ENCODE data around the gene ZSCAN20.

The ZSCAN20 gene

GRCh38 chr1:33516891-33517567 is 44.6 kb downstream of the ZSCAN20 start:
- no peaks in the 10 kb centered on the region for H3K9me3 ChIP-seq (ENCODE audit: control insufficient read depth, insufficient read depth, low read length)
- peaks cover 9% of the 10 kb centered on the region; the same call in 1 of the 2 replicates for H3K4me1 ChIP-seq (ENCODE audit: insufficient read depth, low read length)
- H3K36me3 ChIP-seq (ENCODE audit: insufficient read depth, low read length): no peaks in the 10 kb centered on the region
- no peak overlapping the region for H3K9ac ChIP-seq (ENCODE audit: low read depth, low read length)

GRCh38 chr1:33517596-33518250 is 45.3 kb downstream of the ZSCAN20 start:
- Histone ChIP-seq H3K9ac (ENCODE audit: low read depth, low read length) (no peak overlapping the region), H3K4me1 (ENCODE audit: insufficient read depth, low read length) (peaks cover 9% of the 10 kb centered on the region; the same call in 1 of the 2 replicates), H3K9me3 (ENCODE audit: control insufficient read depth, insufficient read depth, low read length) (no peaks in the 10 kb centered on the region)

DNA sequence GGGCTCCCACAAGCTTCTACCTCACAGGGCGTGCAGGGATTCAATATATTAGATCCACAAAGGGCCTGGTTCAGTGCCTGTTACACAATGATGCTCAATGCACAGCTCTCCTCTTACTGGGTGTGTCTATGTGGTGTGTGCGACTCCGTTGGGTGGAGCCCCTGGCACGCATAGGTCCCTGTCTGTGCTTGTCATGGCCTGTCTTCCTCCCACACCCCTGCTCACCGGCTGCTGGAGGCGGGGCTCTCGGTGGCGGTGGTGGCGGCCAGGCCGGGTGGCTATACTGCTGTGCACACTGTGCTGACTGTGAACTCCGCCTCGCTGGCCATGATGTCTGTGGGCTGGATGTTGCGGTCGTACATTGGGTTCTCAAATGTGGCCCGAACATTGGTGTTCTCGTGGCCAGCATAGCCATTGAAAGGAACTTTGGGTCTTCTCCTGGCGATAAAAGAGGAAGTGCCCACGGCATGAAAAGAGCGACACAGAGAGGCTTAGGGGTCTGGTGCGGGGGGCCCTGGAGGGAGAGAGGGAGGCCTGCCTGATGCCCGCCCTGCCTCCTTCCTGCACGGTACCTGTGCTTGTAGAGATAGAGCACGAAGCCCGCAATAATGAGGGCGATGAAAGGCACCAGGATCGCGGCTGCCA is 46.9 kb downstream of the ZSCAN20 start:
- peaks cover 9% of the 10 kb centered on the region; the same call in 1 of the 2 replicates for H3K4me1 ChIP-seq (ENCODE audit: insufficient read depth, low read length)
- H3K9ac ChIP-seq (ENCODE audit: low read depth, low read length): no peak overlapping the region
- no peaks in the 10 kb centered on the region for H3K36me3 ChIP-seq (ENCODE audit: insufficient read depth, low read length)
- H3K9me3 ChIP-seq (ENCODE audit: control insufficient read depth, insufficient read depth, low read length): no peaks in the 10 kb centered on the region

More at GRCh38 chr1:33517596-33518250, 45.3 kb downstream of the ZSCAN20 start:
- H3K36me3 ChIP-seq (ENCODE audit: insufficient read depth, low read length): no peaks in the 10 kb centered on the region

DNA sequence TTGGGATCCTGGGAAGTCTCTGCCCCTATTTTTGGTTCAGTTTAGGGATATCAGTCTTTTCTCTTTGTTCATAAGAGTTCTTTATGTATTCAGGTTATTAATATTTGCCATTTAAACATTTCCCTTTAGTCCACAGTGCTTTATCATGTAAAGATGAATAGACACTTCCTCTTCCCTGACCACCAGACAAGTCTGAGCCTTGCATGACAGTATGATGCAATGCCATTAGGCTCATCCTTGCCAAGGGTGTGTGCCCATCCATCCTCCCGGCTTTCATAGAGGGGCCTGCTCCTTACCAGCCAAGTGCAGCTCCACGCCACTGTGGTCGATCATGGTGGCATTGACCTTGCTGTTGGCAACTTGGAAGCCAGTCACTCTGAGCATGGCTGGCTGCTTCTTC is 52.1 kb downstream of the ZSCAN20 start:
- Histone ChIP-seq H3K36me3 (ENCODE audit: insufficient read depth, low read length) (no peaks in the 10 kb centered on the region; the same call in 1 of the 2 replicates), H3K9ac (ENCODE audit: low read depth, low read length) (no peak overlapping the region), H3K4me1 (ENCODE audit: insufficient read depth, low read length) (no peaks in the 10 kb centered on the region), H3K9me3 (ENCODE audit: control insufficient read depth, insufficient read depth, low read length) (no peaks in the 10 kb centered on the region)

- no peak overlapping the region for H3K9ac ChIP-seq (ENCODE audit: low read depth, low read length)
- H3K9me3 ChIP-seq (ENCODE audit: control insufficient read depth, insufficient read depth, low read length): no peaks in the 10 kb centered on the region
- no peaks in the 10 kb centered on the region for H3K4me1 ChIP-seq (ENCODE audit: insufficient read depth, low read length)
- no peaks in the 10 kb centered on the region; the same call in 1 of the 2 replicates for H3K36me3 ChIP-seq (ENCODE audit: insufficient read depth, low read length)
Observed at GRCh38 chr1:33527934-33528333, 55.5 kb downstream of the ZSCAN20 start.

- no peaks in the 10 kb centered on the region; the same call in 1 of the 2 replicates for H3K36me3 ChIP-seq (ENCODE audit: insufficient read depth, low read length)
- H3K9me3 ChIP-seq (ENCODE audit: control insufficient read depth, insufficient read depth, low read length): no peaks in the 10 kb centered on the region
- H3K4me1 ChIP-seq (ENCODE audit: insufficient read depth, low read length): no peaks in the 10 kb centered on the region
- H3K9ac ChIP-seq (ENCODE audit: low read depth, low read length): no peak overlapping the region
Observed at GRCh38 chr1:33529957-33530356, 57.5 kb downstream of the ZSCAN20 start.

DNA sequence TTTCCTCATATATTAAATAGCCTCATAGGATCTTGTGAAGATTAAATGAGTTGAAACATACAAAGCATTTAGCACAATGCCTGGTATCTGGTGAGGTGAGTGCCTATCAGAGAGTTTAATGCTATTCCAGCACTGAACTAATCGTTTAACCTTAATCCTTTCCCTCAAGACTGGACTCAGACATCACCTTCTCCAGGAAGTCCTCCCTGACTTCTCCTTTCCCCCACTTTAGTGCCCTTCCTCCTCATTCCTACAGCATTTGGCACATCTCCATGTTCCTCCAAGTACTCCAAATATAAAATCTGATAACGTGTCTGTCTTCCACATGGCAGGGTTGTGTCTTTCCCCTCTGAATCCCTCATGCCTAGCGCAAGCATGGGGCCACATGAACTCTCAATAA is 59.8 kb downstream of the ZSCAN20 start:
- H3K4me1 ChIP-seq (ENCODE audit: insufficient read depth, low read length): no peaks in the 10 kb centered on the region
- H3K9ac ChIP-seq (ENCODE audit: low read depth, low read length): no peak overlapping the region
- no peaks in the 10 kb centered on the region for H3K36me3 ChIP-seq (ENCODE audit: insufficient read depth, low read length)
- H3K9me3 ChIP-seq (ENCODE audit: control insufficient read depth, insufficient read depth, low read length): no peaks in the 10 kb centered on the region

GRCh38 chr1:33532936-33533335 is 60.5 kb downstream of the ZSCAN20 start:
- H3K4me1 ChIP-seq (ENCODE audit: insufficient read depth, low read length): no peaks in the 10 kb centered on the region
- H3K9me3 ChIP-seq (ENCODE audit: control insufficient read depth, insufficient read depth, low read length): no peaks in the 10 kb centered on the region
- no peak overlapping the region for H3K9ac ChIP-seq (ENCODE audit: low read depth, low read length)
- H3K36me3 ChIP-seq (ENCODE audit: insufficient read depth, low read length): no peaks in the 10 kb centered on the region

GRCh38 chr1:33535334-33535733 is 62.9 kb downstream of the ZSCAN20 start:
- Histone ChIP-seq H3K9ac (ENCODE audit: low read depth, low read length) (no peak overlapping the region), H3K36me3 (ENCODE audit: insufficient read depth, low read length) (no peaks in the 10 kb centered on the region), H3K9me3 (ENCODE audit: control insufficient read depth, insufficient read depth, low read length) (no peaks in the 10 kb centered on the region), H3K4me1 (ENCODE audit: insufficient read depth, low read length) (no peaks in the 10 kb centered on the region)

- H3K9me3 ChIP-seq (ENCODE audit: control insufficient read depth, insufficient read depth, low read length): no peaks in the 10 kb centered on the region
- H3K36me3 ChIP-seq (ENCODE audit: insufficient read depth, low read length): no peaks in the 10 kb centered on the region
- no peak overlapping the region for H3K9ac ChIP-seq (ENCODE audit: low read depth, low read length)
- no peaks in the 10 kb centered on the region for H3K4me1 ChIP-seq (ENCODE audit: insufficient read depth, low read length)
Observed at GRCh38 chr1:33537885-33538284, 65.4 kb downstream of the ZSCAN20 start.

DNA sequence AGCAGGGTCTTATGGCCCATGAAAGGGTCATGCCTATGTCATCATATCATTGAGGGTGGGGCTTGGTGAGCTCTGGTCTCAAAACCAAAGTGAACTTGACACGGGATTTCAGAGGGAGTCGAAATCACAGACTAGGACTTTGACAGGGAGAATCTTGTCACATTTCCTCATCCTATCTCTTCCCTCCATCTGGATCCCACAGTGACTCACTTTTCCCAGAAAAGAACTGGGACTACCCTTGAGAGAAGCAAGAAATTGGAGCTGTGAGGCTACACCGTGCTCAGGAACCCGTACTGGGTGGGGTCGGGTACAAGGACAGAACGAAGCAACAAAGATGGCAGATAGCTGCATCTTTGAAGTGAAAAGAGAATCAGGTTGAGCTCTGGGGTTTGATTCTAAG is 69.5 kb downstream of the ZSCAN20 start:
- no peaks in the 10 kb centered on the region for H3K36me3 ChIP-seq (ENCODE audit: insufficient read depth, low read length)
- no peaks in the 10 kb centered on the region; the same call in 1 of the 2 replicates for H3K9me3 ChIP-seq (ENCODE audit: control insufficient read depth, insufficient read depth, low read length)

More for the DNA sequence above, 69.5 kb downstream of the ZSCAN20 start:
- Histone ChIP-seq H3K4me1 (ENCODE audit: insufficient read depth, low read length) (no peaks in the 10 kb centered on the region), H3K9ac (ENCODE audit: low read depth, low read length) (no peak overlapping the region)

Measured in ES-I3 (cell line).